MCF 10A (cell line): Measurements from ENCODE around the gene MYO10. TPM values are rescaled to one million over a fixed set of nuclear protein-coding genes. Genes with fewer than 3 reads are reported as not detected.
A peak's percentile ranks its signal among the peaks of the same experiment; 100 is the strongest.

Source experiments
- BruUV-seq: library from RNA; stranded (reverse); fragments of 400-500 nt; replicated peaks from 2 replicates; lab custom pipeline; 2021; lab: Mats Ljungman, UMichigan
- CTCF ChIA-PET: fragments of 300-600 bp; sonication (Branson Sonifier 250); formaldehyde crosslinking; extraction: SDS; loops from one replicate; lab custom pipeline; 2021; ENCODE audit warnings: antibody characterized with exemption, inconsistent platforms; lab: Yijun Ruan, JAX
- POLR2A ChIA-PET: fragments of 300-600, 350-650 bp; sonication (Branson Sonifier 250); formaldehyde crosslinking; extraction: SDS; loops from one replicate; lab custom pipeline; 2020; ENCODE audit warnings: antibody characterized with exemption, inconsistent platforms; lab: Yijun Ruan, JAX
- DNase-seq: peaks from one replicate; pipeline ENCODE4 v3.0.0-alpha.2; 2018; ENCODE audit not compliant: unreplicated experiment
- H3K27ac Mint-ChIP-seq: one replicate; pipeline ENCODE4 v1.8.0; 2022; ENCODE audit warnings: mild to moderate bottlenecking, low read depth, mixed read lengths; ENCODE audit not compliant: unreplicated experiment
- H3K27me3 Mint-ChIP-seq: one replicate; pipeline ENCODE4 v1.8.0; 2022; ENCODE audit warnings: mixed read lengths; ENCODE audit not compliant: insufficient read depth, unreplicated experiment
- H3K36me3 Mint-ChIP-seq: one replicate; pipeline ENCODE4 v1.8.0; 2022; ENCODE audit warnings: mild to moderate bottlenecking, moderate library complexity, mixed read lengths; ENCODE audit not compliant: insufficient read depth, unreplicated experiment
- H3K4me1 Mint-ChIP-seq: one replicate; pipeline ENCODE4 v1.8.0; 2022; ENCODE audit warnings: mixed read lengths; ENCODE audit not compliant: insufficient read depth, unreplicated experiment
- H3K4me3 Mint-ChIP-seq: one replicate; pipeline ENCODE4 v1.8.0; 2022; ENCODE audit warnings: mild to moderate bottlenecking, moderate library complexity, mixed read lengths; ENCODE audit not compliant: unreplicated experiment
- H3K9me3 Mint-ChIP-seq: one replicate; pipeline ENCODE4 v1.8.0; 2022; ENCODE audit warnings: mixed read lengths; ENCODE audit not compliant: unreplicated experiment
- CTCF ChIP-seq: fragments of 200-600 bp; IDR thresholded peaks from one replicate; pipeline ENCODE4 v1.8.0; 2022; ENCODE audit warnings: antibody characterized with exemption, mild to moderate bottlenecking; ENCODE audit not compliant: unreplicated experiment
- intact Hi-C: fragments of 100-400 bp; cut with micrococcal nuclease; formaldehyde crosslinking; loops from 2 replicates; pipeline ENCODE4 v1.14.1; 2022
- total RNA-seq: library from RNA; stranded (reverse); gene quantifications from 2 replicates; pipeline ENCODE4 v1.2.3, GENCODE V29; 2022

The MYO10 gene
- total RNA-seq, 1 experiment from 2014 or later = 35.7 TPM

- Mint-ChIP-seq H3K27ac (no peak overlapping the region), H3K4me3 (no peak overlapping the region), H3K4me1 (no peaks in the 10 kb centered on the region), H3K36me3 (peaks cover 6% of the 10 kb centered on the region), H3K27me3 (no peaks in the 10 kb centered on the region), H3K9me3 (no peaks in the 10 kb centered on the region)
- CTCF ChIA-PET = no interaction called here
- POLR2A ChIA-PET = no interaction called here
- TF ChIP-seq CTCF = no peak
- intact Hi-C loops = loop anchor here (5.0 kb wide), 1 partner anchor 283 kb away; no protein-coding TSS in a partner anchor
- no peak for DNase-seq
- no TSS peak for BruUV-seq
Observed at GRCh38 chr5:16849775-16850174, 86.3 kb downstream of the MYO10 start.

GRCh38 chr5:16849181-16849580 lies 86.9 kb downstream of the MYO10 start:
- Mint-ChIP-seq H3K27me3 (no peaks in the 10 kb centered on the region), H3K27ac (no peak overlapping the region), H3K36me3 (peaks cover 6% of the 10 kb centered on the region), H3K4me1 (no peaks in the 10 kb centered on the region), H3K9me3 (no peaks in the 10 kb centered on the region), H3K4me3 (no peak overlapping the region)
- no peak for DNase-seq
- CTCF ChIA-PET = interaction anchor here (0.7 kb wide), 1 partner anchor 22 kb away, joined by 3 read pairs; no protein-coding TSS in a partner anchor
- intact Hi-C loops = loop anchor here (5.0 kb wide), 1 partner anchor 283 kb away; no protein-coding TSS in a partner anchor
- BruUV-seq = no TSS peak
- TF ChIP-seq CTCF = no peak
- POLR2A ChIA-PET = no interaction called here

GRCh38 chr5:16844952-16845351 lies 91.1 kb downstream of the MYO10 start:
- POLR2A ChIA-PET = interaction anchor here (0.7 kb wide), 1 partner anchor 10 kb away, joined by 3 read pairs; no protein-coding TSS in a partner anchor
- peak; percentile 23 for DNase-seq
- no peak overlapping the region for H3K27ac Mint-ChIP-seq
- intact Hi-C loops = loop anchor here (1.0 to 5.0 kb wide), 3 partner anchors 54 to 287 kb away; no protein-coding TSS in a partner anchor
- H3K4me3 Mint-ChIP-seq = no peak overlapping the region
- CTCF ChIA-PET = interaction anchor here (0.6 to 6.2 kb wide), 27 partner anchors 10 to 1740 kb away, joined by 3 to 55 read pairs (median 3); no protein-coding TSS in a partner anchor
- peak; percentile 25 for TF ChIP-seq CTCF
- no TSS peak for BruUV-seq
- H3K27me3 Mint-ChIP-seq = no peaks in the 10 kb centered on the region
- no peaks in the 10 kb centered on the region for H3K9me3 Mint-ChIP-seq
- no peaks in the 10 kb centered on the region for H3K4me1 Mint-ChIP-seq
- H3K36me3 Mint-ChIP-seq = peaks cover 6% of the 10 kb centered on the region

- Mint-ChIP-seq H3K27me3 (no peaks in the 10 kb centered on the region), H3K36me3 (peaks cover 6% of the 10 kb centered on the region), H3K4me3 (no peak overlapping the region), H3K4me1 (no peaks in the 10 kb centered on the region), H3K27ac (no peak overlapping the region), H3K9me3 (no peaks in the 10 kb centered on the region)
- DNase-seq = no peak
- no peak for TF ChIP-seq CTCF
- intact Hi-C loops = no loop called here
- CTCF ChIA-PET = interaction anchor here (0.6 to 6.2 kb wide), 4 partner anchors 11 to 1270 kb away, joined by 3 to 55 read pairs (median 6); no protein-coding TSS in a partner anchor
- POLR2A ChIA-PET = interaction anchor here (1.3 kb wide), 1 partner anchor 16 kb away, joined by 3 read pairs; no protein-coding TSS in a partner anchor
- no TSS peak for BruUV-seq
Observed at GRCh38 chr5:16842896-16843295, 93.2 kb downstream of the MYO10 start.
